Cardiac septum (tissue), 1 donor: ENCODE data around the gene LLPH. TPM values are rescaled to one million over a fixed set of nuclear protein-coding genes. Genes with fewer than 3 reads are reported as not detected.

Experiments used
- DNase-seq: peaks from one replicate; pipeline ENCODE4 v3.0.0-alpha.2; 2020; ENCODE audit warnings: low spot score
- intact Hi-C: fragments of 100-400 bp; cut with DNase I; formaldehyde crosslinking; loops from one replicate; pipeline ENCODE4 v1.14.0; 2022
- total RNA-seq: library from RNA; stranded (reverse); fragmentation: NEBNext Ultra II Directional; extraction: Animal tissue kit (Norgen Biotek cat#: 25700); gene quantifications from one replicate; pipeline ENCODE4 v1.2.1, GENCODE V29; 2021
- donor health status: DM: no; HTN: no; CAD: no.

LLPH gene
- total RNA-seq, 1 donor from 2014 or later: 25.4 TPM

- intact Hi-C loops: loop anchor here (10.0 kb wide), 2 partner anchors 160 to 260 kb away; partner anchors contain the start of gene HELB
- DNase-seq: no peak
Observed at GRCh38 chr12:66144791-66145754, 14.5 kb upstream of the LLPH start.

- no peak for DNase-seq
- intact Hi-C loops: loop anchor here (10.0 kb wide), 2 partner anchors 161 to 261 kb away; partner anchors contain the start of gene HELB
Observed at GRCh38 chr12:66143868-66144267, 13.3 kb upstream of the LLPH start.

GRCh38 chr12:66142826-66143225 is 12.3 kb upstream of the LLPH start:
- intact Hi-C loops: loop anchor here (10.0 kb wide), 2 partner anchors 162 to 262 kb away; partner anchors contain the start of gene HELB
- DNase-seq: no peak

GRCh38 chr12:66141299-66141698 is 10.7 kb upstream of the LLPH start:
- intact Hi-C loops: loop anchor here (10.0 kb wide), 2 partner anchors 164 to 264 kb away; partner anchors contain the start of gene HELB
- DNase-seq: no peak

GRCh38 chr12:66140731-66141130 is 10.2 kb upstream of the LLPH start:
- intact Hi-C loops: loop anchor here (10.0 kb wide), 2 partner anchors 164 to 264 kb away; partner anchors contain the start of gene HELB
- no peak for DNase-seq

- intact Hi-C loops: no loop called here
- DNase-seq: no peak
Observed at GRCh38 chr12:66139328-66139727, 8.8 kb upstream of the LLPH start.

- intact Hi-C loops: no loop called here
- DNase-seq: no peak
Observed at GRCh38 chr12:66137937-66138336, 7.4 kb upstream of the LLPH start.

- DNase-seq: no peak
- intact Hi-C loops: loop anchor here (5.0 kb wide), 1 partner anchor 35 kb away; the partner anchor contains the start of gene TMBIM4
Observed at GRCh38 chr12:66132408-66132807, 1.9 kb upstream of the LLPH start.

- intact Hi-C loops: loop anchor here (5.0 kb wide), 1 partner anchor 36 kb away; the partner anchor contains the start of gene TMBIM4
- DNase-seq: no peak
Observed at GRCh38 chr12:66131067-66131688, 628 bp upstream of the LLPH start.

- no peak for DNase-seq
- intact Hi-C loops: loop anchor here (5.0 kb wide), 1 partner anchor 37 kb away; the partner anchor contains the start of gene TMBIM4
Observed at GRCh38 chr12:66129934-66130266, 650 bp downstream of the LLPH start.

- intact Hi-C loops: no loop called here
- DNase-seq: no peak
Observed at GRCh38 chr12:66127650-66128049, 2.9 kb downstream of the LLPH start.

- intact Hi-C loops: no loop called here
- no peak for DNase-seq
Observed at GRCh38 chr12:66120477-66120876, 10.1 kb downstream of the LLPH start.

GRCh38 chr12:66119870-66120241 is 10.7 kb downstream of the LLPH start:
- intact Hi-C loops: no loop called here
- no peak for DNase-seq

GRCh38 chr12:66119229-66119869 is 11.2 kb downstream of the LLPH start:
- no peak for DNase-seq
- intact Hi-C loops: no loop called here

GRCh38 chr12:66118240-66118891 is 12.2 kb downstream of the LLPH start:
- intact Hi-C loops: no loop called here
- no peak for DNase-seq

GRCh38 chr12:66117242-66117641 is 13.3 kb downstream of the LLPH start:
- no peak for DNase-seq
- intact Hi-C loops: no loop called here

- intact Hi-C loops: no loop called here
Observed at GRCh38 chr12:66115071-66115600, 15.4 kb downstream of the LLPH start.

GRCh38 chr12:66113471-66113870 is 17.1 kb downstream of the LLPH start:
- intact Hi-C loops: no loop called here
- no peak for DNase-seq

More at GRCh38 chr12:66115071-66115600, 15.4 kb downstream of the LLPH start:
- DNase-seq: no peak

- intact Hi-C loops: no loop called here
- no peak for DNase-seq
Observed at GRCh38 chr12:66111605-66112004, 18.9 kb downstream of the LLPH start.
